ENCODE results near the gene KRTAP4-9.
"Not testable (repeated sequence)": the region's sequence is repeated elsewhere in the genome, so short reads cannot be mapped to it uniquely, and the experiment has no call there.

KRTAP4-9 gene

DNA sequence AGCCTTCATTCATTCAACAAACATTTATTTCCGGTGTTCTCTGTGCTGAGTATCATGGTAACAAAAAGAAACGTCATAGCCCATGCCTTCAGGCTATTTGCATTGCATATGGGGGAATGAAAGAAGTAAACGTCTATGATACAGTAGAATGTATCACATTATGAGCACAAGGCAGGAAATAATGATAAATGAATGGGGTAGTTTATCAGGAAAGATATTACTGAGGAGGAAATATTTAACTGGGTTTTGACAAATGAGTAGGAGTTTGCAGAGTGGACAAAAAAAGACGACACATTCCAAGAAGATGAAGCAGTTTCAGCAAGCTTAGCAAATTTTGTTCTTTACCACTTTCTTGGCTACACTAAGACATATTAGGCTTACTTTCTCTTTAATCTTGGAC is 22.6 kb upstream of the KRTAP4-9 start:
- H3K4me3 ChIP-seq (ENCODE audit: low read depth, low read length): no peak overlapping the region
- no peak for DNase-seq (ENCODE audit: low read depth)
- no peak for TF ChIP-seq CTCF (IDR thresholded peaks at IDR 0.05; ENCODE audit: insufficient read depth, low read depth, low read length, missing control alignments)

DNA sequence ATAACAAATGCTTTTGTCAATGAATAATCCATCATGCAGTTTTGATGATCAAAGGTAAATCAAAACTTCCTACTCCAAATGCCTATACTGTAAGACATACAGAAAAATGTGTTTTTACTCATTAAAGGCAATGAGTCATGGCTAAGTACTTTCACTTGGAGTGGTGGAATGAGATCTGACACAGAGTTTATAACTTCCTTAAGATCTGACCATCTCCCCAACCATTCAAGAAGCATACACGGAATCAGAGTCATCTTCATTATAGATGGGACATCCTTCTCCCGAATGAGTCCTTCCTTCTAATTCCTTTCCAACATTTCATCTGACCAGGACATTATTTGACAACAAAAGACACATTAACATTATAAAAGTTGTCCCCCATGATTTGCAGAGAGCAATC is 21.8 kb upstream of the KRTAP4-9 start:
- DNase-seq (ENCODE audit: low read depth); H3K4me3 ChIP-seq (ENCODE audit: low read depth, low read length): not testable (repeated sequence)

- not testable (repeated sequence) for H3K4me3 ChIP-seq (ENCODE audit: low read depth, low read length); DNase-seq (ENCODE audit: low read depth)
Measured at GRCh38 chr17:41084100-41084856, 20.9 kb upstream of the KRTAP4-9 start, which contains the start of gene KRTAP4-7. Gene KRTAP4-7 (plus strand): TSS chr17:41084150. CDS start chr17:41084207, 57 bp downstream.

- H3K4me3 ChIP-seq (ENCODE audit: low read depth, low read length); DNase-seq (ENCODE audit: low read depth): not testable (repeated sequence)
Measured at GRCh38 chr17:41088760-41089352, 16.3 kb upstream of the KRTAP4-9 start.

GRCh38 chr17:41096055-41096454 is 9.1 kb upstream of the KRTAP4-9 start:
- TF ChIP-seq CTCF (IDR thresholded peaks at IDR 0.05; ENCODE audit: insufficient read depth, low read depth, low read length, missing control alignments): no peak
- DNase-seq (ENCODE audit: low read depth): no peak
- H3K4me3 ChIP-seq (ENCODE audit: low read depth, low read length): no peak overlapping the region

GRCh38 chr17:41098042-41098441 is 7.1 kb upstream of the KRTAP4-9 start, which contains the start of gene KRTAP4-8:
Gene KRTAP4-8 (minus strand): TSS chr17:41098142. CDS start chr17:41098084, 58 bp downstream.
- DNase-seq (ENCODE audit: low read depth): no peak
- H3K4me3 ChIP-seq (ENCODE audit: low read depth, low read length): no peak within 1 kb of the TSS
- TF ChIP-seq CTCF (IDR thresholded peaks at IDR 0.05; ENCODE audit: insufficient read depth, low read depth, low read length, missing control alignments): no peak

DNA sequence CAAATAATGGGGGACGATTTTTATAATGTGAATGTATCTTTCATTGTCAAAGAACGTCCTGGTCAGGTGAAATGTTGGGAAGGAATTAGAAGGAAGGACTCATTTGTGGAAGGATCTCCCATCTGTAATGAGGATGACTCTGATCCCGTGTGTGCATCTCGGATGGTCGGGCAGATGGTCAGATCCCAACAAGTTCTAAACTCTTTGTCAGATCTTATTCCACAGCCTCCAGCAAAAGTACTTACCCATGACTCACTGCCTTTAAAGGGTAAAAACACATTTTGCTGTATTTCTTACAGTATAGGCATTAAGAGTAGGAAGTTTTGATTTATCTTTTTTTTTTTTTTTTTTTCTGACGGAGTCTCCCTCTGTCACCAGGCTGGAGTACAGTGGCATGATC is 6.7 kb upstream of the KRTAP4-9 start:
- TF ChIP-seq CTCF (IDR thresholded peaks at IDR 0.05; ENCODE audit: insufficient read depth, low read depth, low read length, missing control alignments): no peak
- DNase-seq (ENCODE audit: low read depth): no peak
- no peak overlapping the region for H3K4me3 ChIP-seq (ENCODE audit: low read depth, low read length)

DNA sequence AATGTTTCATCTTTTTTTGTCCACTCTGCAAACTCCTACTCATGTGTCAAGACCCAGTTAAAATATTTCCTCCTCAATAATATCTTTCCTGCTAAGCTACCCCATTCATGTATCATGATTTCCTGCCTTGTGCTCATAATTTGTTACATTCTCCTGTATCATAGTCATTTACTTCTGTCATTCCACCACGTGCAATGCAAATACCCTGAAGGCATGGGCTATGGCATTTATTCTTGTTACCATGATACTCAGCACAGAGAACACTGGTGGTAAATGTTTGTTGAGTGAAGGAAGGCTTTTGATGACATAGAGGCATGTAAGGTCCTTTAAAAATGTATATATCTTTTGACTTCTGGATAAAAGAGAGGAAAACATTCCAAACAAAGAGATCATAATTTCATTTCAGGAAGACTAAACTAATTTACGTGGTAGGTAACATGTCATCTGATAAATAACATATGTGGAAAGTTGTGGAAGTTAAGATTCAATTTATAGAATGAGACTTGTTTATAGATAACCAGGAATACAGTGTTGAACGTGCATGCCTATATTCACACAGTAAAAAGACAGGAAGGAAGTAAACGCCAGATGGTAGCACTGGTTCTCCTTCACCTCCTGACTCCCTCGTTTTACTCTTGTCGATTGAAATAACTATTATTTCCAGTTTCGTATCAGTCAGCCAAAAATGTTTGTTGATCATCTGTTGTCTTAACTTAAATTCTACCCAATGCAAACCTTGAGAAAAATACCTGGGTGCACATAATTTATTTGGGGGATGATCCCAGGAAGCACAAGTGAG is 5.3 kb upstream of the KRTAP4-9 start:
- H3K4me3 ChIP-seq (ENCODE audit: low read depth, low read length); DNase-seq (ENCODE audit: low read depth): not testable (repeated sequence)
